Measurements from ENCODE around the gene FHAD1. TPM values are rescaled to one million over a fixed set of nuclear protein-coding genes. Genes with fewer than 3 reads are reported as not detected.

The FHAD1 gene
- total RNA-seq, 1 donor from 2014 or later = not detected

DNA sequence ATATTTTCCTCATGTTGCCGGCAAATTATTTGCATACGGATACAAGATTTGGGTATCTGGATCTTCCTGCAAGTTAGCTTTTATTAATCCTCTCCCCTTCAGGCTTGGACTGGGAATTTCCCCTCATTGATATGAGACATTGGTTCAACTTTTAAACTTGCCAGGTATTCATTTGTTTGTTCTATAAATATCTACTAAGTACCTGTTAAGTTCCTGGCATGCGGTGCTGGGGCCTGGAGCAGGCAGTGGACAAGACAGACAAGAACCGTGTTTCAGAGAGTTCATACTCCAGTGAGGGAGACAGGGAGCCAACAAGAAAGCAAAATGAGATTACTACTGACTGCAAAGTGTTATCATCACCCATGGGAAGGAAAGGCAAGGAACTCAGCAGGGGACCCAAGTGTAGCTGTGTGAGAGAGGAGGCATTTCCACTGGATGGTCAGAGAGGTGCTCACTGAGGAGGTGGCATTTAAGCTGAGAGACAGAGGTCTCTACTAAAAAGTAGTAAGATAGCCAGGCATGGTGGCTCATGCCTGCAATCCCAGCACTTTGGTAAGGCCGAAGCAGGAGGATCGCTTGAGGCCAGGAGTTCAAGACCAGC is 39.1 kb upstream of the FHAD1 start:
- no peak overlapping the region for H3K27ac ChIP-seq
- intact Hi-C loops (cut with DNase I) = no loop called here
- no peaks in the 10 kb centered on the region for H3K36me3 ChIP-seq
- no peaks in the 10 kb centered on the region for H3K27me3 ChIP-seq
- no peak for DNase-seq (ENCODE audit: extremely low spot score in 2 of 2)
- H3K9me3 ChIP-seq = no peaks in the 10 kb centered on the region
- H3K4me3 ChIP-seq = no peak overlapping the region
- TF ChIP-seq, protein P1, sequence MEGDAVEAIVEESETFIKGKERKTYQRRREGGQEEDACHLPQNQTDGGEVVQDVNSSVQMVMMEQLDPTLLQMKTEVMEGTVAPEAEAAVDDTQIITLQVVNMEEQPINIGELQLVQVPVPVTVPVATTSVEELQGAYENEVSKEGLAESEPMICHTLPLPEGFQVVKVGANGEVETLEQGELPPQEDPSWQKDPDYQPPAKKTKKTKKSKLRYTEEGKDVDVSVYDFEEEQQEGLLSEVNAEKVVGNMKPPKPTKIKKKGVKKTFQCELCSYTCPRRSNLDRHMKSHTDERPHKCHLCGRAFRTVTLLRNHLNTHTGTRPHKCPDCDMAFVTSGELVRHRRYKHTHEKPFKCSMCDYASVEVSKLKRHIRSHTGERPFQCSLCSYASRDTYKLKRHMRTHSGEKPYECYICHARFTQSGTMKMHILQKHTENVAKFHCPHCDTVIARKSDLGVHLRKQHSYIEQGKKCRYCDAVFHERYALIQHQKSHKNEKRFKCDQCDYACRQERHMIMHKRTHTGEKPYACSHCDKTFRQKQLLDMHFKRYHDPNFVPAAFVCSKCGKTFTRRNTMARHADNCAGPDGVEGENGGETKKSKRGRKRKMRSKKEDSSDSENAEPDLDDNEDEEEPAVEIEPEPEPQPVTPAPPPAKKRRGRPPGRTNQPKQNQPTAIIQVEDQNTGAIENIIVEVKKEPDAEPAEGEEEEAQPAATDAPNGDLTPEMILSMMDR (IDR thresholded peaks at IDR 0.05) = no peak
- no peak for TF ChIP-seq POLR2AphosphoS5 (IDR thresholded peaks at IDR 0.05; ENCODE audit: insufficient read depth in 1 of 2, low read depth in 1 of 2)
- no peak for TF ChIP-seq POLR2A (IDR thresholded peaks at IDR 0.05)
- peaks cover 13% of the 10 kb centered on the region for H3K4me1 ChIP-seq

DNA sequence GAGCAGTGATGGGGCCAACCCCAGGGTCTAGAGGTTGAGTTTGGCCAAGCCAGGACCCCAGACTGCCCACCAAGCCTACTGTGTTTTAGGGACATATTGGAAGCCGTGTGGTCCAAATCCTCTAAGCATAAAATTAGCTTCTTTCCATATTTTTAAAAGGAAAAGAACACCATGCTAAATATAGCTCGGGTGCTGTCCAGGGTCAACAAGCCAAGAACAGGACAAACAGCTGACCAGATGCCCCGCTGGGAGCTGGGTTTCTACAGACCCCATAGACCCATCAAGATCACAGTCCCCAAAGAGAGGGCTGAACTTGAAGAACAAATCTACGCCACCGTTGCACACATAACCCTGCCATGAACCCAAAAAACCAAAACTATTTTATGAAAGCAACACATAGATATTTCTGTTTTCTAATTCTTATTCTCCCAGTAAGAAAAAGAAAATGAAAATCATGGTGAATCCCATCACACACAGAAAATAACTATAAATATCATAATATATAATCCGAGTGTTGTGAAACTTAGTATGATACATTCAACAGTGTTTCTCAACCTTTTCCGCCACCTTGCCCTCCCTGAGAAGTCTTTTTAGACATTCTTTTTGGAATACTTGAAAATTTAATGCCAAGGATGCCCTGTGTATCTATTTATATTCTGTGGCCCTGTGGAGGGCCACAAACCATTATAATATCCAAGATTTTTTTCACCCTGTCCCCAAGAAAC is 36.2 kb upstream of the FHAD1 start:
- intact Hi-C loops (cut with DNase I) = loop anchor here (10.0 kb wide), 1 partner anchor 56 kb away; the partner anchor contains the start of gene TMEM51
- H3K27ac ChIP-seq = peak overlapping the region; percentile 50
- H3K4me1 ChIP-seq = peaks cover 39% of the 10 kb centered on the region
- H3K36me3 ChIP-seq = no peaks in the 10 kb centered on the region
- H3K9me3 ChIP-seq = no peaks in the 10 kb centered on the region
- H3K4me3 ChIP-seq = no peak overlapping the region
- no peaks in the 10 kb centered on the region for H3K27me3 ChIP-seq
- TF ChIP-seq POLR2A (IDR thresholded peaks at IDR 0.05) (no peak), POLR2AphosphoS5 (IDR thresholded peaks at IDR 0.05; ENCODE audit: insufficient read depth in 1 of 2, low read depth in 1 of 2) (no peak)
- TF ChIP-seq, protein P1 (IDR thresholded peaks at IDR 0.05) = no peak
- DNase-seq (ENCODE audit: extremely low spot score in 2 of 2) = no peak

DNA sequence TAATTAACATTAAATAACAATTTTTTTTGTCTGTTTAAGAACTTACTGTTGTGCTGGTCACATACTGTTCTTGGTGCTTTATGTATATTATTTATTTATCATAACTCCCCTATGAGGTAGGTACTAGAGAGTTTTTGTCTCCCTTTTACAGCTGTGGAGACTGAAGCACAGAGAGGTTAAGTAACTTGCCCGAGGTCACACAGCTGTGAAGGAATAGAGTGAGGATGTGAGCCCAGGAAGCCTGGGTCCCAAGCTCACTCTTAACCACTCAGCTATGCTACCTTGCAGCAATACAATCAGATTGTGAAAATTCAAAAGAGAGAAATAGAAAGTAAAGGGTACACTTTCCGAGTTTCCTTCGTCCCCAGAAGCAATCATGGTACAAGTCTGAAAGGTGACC is 35.6 kb upstream of the FHAD1 start:
- Histone ChIP-seq H3K4me1 (peaks cover 39% of the 10 kb centered on the region), H3K9me3 (no peaks in the 10 kb centered on the region), H3K27me3 (no peaks in the 10 kb centered on the region), H3K36me3 (no peaks in the 10 kb centered on the region), H3K4me3 (no peak overlapping the region), H3K27ac (peak overlapping the region; percentile 50)
- intact Hi-C loops (cut with DNase I) = loop anchor here (10.0 kb wide), 1 partner anchor 57 kb away; the partner anchor contains the start of gene TMEM51
- TF ChIP-seq POLR2A (IDR thresholded peaks at IDR 0.05) = no peak
- no peak for TF ChIP-seq POLR2AphosphoS5 (IDR thresholded peaks at IDR 0.05; ENCODE audit: insufficient read depth in 1 of 2, low read depth in 1 of 2)
- TF ChIP-seq, protein P1 (IDR thresholded peaks at IDR 0.05) = no peak
- DNase-seq (ENCODE audit: extremely low spot score in 2 of 2) = no peak

DNA sequence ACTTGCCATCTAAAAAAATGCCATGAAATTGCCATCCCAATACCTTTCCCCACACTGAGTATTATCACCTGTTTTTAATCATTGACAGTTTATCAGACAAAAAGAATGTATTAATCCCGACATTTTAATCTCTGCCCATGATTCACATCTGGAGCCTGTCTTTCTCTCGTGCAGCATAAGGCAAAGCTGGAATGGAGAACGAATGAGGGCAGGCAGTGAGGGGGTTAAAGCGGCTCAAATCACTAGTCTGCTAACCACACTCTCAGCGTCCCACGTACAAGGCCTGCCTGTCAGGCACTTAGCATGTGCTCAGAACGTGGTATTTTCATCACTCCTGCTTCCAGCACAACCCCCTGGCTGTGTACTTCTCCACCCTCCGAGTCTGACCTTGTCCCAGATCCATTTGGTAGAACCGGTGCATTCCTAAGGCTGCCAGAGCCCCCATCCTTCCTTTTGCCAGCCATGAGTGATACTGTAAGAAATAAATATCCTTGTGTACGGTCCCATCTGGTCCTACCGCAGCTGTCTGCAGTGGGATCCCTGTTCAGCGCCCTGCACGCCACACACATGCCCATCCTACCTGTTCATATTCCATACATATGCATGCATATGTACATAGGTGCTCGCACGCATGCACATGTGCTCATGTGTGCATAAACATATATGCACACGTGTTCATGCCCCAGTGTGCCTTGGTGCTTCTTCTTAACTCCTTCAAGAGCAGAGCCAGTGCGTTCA is 34.6 kb upstream of the FHAD1 start:
- no peak for DNase-seq (ENCODE audit: extremely low spot score in 2 of 2)
- H3K4me1 ChIP-seq = peaks cover 39% of the 10 kb centered on the region
- TF ChIP-seq POLR2AphosphoS5 (IDR thresholded peaks at IDR 0.05; ENCODE audit: insufficient read depth in 1 of 2, low read depth in 1 of 2) = no peak
- TF ChIP-seq, protein P1 (IDR thresholded peaks at IDR 0.05) = no peak
- TF ChIP-seq POLR2A (IDR thresholded peaks at IDR 0.05) = no peak
- intact Hi-C loops (cut with DNase I) = loop anchor here (10.0 kb wide), 1 partner anchor 58 kb away; the partner anchor contains the start of gene TMEM51
- no peaks in the 10 kb centered on the region for H3K36me3 ChIP-seq
- H3K27ac ChIP-seq = peak overlapping the region; percentile 82
- H3K27me3 ChIP-seq = no peaks in the 10 kb centered on the region
- H3K4me3 ChIP-seq = no peak overlapping the region
- H3K9me3 ChIP-seq = no peaks in the 10 kb centered on the region
